SW 1271 (cell line): Measurements from ENCODE around the gene CD34.
"Not testable (repeated sequence)": the region's sequence is repeated elsewhere in the genome, so short reads cannot be mapped to it uniquely, and the experiment has no call there.

Experiments
- DNase-seq, 2 experiments: peaks; one replicate each; lab custom pipeline; 2025; lab: John Stamatoyannopoulos, UW

The CD34 gene, protein sequence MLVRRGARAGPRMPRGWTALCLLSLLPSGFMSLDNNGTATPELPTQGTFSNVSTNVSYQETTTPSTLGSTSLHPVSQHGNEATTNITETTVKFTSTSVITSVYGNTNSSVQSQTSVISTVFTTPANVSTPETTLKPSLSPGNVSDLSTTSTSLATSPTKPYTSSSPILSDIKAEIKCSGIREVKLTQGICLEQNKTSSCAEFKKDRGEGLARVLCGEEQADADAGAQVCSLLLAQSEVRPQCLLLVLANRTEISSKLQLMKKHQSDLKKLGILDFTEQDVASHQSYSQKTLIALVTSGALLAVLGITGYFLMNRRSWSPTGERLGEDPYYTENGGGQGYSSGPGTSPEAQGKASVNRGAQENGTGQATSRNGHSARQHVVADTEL

DNA sequence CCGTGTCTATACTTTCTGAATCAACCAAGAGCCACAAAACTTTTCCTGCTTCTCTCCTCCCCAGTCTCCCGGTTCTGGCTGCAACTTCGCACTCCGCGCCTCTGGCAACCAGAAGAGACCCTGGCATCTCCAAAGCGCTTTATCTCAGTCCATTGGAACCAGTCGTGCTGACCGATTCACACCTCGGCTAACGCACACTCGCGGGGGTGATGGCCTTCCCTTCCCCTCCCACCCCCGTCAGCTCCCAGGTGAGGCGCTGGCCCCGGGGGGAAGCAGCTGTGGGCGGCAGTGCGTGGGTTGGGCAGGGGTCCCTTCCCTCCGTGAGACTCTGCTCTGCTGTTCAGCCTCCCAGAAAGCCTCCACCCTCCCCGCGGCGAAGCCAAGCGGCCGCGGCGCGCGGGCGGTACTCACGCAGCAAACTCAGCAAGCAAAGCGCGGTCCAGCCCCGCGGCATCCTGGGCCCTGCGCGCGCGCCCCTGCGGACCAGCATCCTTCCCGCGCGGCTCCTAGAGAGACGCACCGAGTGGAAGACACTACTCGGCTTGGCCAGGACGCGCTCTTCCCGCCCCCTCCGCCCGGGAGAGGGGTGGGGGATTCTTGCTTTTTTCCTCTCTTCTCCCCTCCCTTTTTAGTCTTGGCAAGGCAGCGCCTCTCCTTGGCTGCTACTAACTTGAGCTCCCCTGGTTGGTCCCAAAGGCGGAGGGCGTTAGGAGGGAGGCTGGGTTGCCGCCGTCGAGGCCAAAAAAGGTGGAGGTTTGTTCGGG lies at the start of gene CD34:
Gene CD34, minus strand, starts transcription at position 535 of the 764 bp plus-strand sequence. Its CDS starts 45 bp downstream, at position 490.
- DNase-seq: no peak

DNA sequence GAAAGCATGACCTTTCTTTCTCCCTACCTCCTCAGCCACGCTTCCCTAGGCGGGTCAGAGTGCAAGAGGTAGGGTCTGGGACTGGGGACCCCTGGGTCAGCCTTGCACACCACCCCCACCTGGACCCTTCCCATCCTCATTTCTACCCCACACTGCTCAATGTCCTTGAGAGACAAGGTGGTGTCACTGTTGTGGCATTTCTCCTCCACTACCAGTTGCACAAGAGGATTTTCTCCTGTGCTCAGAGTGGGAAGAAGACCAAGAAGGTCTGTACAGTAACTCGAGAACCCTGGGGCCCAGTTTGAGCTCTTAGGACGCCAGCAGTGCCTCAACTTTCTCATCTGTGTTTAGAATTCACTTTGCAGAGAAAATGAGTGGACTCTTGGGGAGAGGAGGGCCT lies 49.4 kb upstream of the CD34 start:
- DNase-seq: no peak

DNA sequence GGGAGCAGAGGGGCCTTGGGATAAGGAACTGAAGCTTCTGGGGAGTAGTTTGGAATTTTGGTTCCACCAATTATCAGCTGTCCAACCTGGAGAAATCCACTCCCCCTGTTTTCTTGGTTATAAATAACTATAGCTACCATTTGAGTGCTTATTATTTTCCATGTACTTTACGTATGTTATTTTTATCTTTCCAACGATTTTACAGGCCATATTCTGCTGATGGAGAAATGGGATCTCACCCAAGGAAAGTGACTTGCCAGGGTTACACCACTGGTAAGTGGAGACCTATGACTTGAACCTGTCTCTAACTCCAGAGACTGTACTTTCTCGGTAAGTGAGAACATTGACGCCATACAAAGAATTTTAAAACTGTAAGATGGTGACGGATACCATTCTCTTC lies 49.0 kb upstream of the CD34 start:
- DNase-seq: no peak

DNA sequence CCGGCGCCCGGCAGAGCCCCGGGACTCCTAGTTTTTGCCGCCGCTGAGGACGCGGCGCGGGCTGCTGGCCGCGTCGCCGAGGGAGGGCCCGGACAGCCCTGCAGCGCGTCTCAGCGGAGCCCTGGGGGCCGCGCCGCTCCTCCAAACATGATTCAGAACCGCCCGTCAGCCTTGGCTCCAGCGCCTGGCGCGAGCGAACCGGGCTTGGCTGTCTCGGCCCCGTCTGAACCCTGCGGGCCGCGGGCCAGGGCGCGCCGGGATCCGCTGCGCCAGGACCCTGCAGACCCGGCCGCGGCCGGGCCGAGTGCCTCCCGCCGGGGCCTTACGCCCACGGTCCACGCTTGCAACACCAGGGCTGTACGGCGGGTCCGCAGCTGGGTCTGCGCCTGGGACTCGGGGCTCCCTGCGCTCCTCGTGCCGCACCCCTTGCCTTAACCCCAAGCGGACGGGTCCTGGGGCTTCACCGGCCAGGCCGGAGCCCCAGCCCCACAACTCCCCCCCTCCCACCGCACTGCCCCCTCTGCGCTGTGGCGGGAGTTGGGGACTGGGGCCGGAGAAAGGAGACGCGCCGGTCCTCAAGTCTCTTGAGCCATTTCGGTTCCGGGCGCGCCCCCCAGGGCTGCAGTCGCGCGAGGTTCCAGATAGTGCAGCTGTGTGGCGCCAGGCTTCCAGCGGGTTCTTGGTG lies 48.4 kb upstream of the CD34 start:
- DNase-seq: no peak

DNA sequence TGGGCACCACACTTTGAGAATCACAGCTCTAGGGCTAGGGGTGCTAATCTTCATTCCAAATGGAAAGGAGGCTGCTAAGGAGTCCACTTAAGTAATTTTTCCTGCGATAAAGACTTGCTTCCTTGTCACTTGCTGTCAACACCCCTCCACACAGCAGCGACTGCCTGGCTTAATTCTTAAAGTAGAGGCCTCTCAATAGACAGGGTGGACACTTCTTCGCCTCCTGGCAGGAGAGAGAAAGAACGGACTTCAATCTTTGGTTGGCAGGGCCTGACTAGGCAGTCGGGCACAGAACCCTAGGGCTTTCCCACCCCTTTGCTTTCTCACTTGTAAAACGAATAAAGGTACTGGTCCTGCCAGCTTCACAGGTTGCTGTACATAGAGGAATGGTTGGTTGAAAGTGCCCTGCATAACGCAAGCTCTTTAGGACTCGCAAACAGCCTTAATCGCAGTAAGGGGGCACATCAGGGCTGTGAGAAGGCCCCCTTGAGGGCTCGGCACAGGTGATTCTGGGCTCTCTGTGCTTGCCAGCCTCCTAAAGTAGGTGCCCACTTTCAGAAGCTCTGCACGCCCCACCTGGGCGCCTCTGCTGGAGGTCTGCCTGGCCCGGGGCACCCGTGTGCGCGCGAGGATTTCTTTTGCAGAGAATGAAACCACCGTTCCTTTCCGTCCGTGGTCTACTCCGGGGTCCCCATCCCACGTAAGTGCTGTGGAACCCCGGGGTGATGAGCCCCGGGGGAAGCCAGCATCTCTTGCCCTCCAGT lies 47.6 kb upstream of the CD34 start:
- DNase-seq: no peak

DNA sequence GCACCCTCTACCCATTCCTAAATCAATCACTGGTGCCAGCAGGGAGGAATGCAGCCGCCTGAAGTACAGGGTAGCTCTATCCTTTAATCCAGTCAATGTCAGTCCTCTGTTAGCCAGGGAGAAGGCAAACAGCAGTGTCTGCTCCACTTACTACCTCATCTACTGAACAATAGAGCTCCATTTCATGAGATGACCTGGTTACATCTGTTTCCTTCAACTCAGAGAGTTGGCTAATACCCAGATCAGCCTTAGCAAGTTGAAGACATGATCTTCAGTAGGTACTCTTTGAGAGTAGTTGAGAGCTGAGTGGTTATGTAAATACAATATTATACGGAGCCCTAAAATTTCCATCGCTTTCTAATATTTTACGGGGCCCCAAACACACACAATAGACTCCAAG lies 46.1 kb upstream of the CD34 start:
- no peak for DNase-seq

DNA sequence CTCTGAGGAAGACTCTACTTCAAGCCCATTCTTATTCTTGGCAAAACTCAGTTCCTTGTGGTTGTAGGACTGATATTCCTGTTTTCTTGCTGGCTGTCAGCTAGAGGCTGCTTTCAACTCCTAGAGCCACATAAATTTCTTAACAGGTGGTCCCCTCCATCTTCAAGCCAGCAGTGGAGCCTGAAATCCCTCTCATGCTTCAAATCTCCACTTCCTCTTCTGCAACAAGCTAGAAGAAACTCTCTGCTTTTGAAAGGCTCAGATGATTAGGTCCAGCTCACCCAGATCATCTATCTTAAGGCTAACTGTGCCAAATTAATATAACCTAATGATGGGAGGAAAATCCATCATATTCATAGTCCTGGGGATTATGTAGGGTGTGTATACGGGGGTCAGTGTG lies 43.2 kb upstream of the CD34 start:
- no peak for DNase-seq

DNA sequence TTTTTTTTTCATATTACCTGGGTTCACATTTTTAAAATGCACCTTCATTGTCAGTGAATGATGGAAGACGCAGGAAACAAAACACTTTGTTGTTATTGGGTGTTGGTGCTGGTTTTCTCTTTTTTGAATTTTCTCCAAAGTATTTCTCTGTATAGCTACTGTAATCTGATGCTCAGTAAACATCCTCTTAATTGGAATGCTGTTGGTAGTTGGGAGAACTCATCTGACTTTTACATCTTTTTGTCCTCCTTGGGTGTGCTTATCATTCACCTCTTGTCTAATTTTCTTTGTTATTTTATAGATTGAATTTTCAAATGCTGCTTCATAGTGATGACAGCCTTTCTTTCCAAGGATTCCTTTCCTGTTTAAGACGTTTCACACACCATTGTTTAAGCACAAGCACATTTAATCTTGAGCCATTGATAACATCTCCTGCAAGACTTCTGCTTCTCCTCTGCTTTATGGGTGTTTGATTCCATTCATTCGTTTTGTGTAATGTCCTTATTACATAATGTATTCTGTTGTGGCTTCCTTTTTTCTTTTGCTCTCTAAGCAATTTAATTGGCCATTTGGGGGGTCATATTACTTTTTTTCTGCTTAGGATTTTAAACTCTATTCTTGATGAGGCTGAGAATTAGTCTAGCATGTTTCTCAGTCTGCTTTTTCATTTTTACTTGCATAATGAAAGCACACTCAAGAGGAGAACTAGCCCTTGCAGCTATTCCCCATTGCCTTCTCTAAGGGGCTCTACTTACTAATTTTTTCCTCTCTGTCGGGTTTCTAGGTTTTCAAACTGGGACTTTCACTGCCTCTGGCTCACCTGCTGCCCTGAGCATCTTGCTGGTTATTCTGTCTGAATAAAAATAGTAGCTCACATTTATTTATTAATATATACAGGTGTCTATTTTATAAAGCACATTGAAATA lies 42.0 kb upstream of the CD34 start:
- DNase-seq: no peak

DNA sequence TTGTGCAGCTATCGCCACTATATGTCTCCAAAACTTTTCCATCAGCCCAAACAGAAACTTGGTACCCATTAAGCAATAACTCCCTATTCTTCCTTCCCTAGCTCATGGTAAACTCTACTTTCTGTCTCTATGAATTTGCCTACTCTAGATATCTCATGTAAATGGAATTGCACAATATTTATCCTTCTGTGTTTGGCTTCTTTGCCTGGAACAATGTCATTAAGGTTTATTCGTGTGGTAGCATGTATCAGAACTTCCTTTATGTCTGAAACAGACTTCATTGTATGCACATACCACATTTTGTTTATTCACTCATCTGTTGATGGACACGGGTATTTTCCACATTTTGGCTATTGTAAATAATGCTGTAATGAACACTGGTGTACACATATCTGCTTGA lies 40.7 kb upstream of the CD34 start:
- DNase-seq: no peak

DNA sequence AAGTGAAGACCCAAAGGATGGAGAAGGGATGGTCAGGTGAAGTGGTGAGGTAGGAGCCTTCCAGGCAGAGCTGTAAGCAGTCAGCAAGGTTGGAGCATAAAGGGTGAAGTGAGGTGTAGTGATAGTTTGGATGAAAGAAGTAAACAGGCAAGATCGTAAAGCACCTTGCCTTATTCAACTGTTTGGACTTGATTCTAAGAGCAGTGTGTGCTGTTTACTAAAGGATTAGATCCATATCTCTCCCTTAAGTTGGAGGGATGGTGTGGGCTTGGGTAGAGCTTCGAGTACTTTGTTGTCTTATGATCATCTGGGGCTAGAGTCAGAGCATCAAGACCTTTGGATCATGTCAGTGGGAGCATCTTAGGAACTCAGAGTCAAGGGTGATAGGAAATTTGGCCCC lies 39.8 kb upstream of the CD34 start:
- no peak for DNase-seq

DNA sequence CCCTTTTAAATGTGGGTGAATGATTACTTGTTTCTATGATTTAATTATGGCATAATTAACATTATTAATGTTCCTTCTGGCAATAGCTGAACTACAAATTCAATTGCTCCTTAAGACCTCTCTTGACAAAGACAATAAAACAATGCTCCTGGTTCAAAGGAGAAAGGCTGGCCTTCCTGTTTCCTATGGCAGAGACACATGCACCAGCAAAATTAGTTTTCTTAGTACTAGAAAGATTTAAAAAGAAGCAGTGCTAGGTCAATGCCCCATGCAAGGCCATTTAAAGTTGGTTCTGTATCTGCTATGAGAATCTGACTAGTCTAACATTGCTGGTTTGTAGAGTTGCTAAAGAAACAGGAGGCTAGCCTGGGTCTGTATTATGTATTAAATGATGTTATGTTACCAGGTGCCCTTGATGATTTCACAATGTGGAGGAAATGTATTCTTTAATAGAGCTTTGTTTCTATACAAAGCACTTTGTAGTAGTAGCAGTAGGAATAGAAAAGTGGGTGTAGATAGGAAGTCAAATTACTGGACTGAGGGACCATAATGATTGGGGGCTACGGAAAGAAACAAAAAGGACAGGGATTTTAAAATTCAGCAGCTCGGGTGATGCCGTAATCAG lies 38.8 kb upstream of the CD34 start:
- DNase-seq: no peak

DNA sequence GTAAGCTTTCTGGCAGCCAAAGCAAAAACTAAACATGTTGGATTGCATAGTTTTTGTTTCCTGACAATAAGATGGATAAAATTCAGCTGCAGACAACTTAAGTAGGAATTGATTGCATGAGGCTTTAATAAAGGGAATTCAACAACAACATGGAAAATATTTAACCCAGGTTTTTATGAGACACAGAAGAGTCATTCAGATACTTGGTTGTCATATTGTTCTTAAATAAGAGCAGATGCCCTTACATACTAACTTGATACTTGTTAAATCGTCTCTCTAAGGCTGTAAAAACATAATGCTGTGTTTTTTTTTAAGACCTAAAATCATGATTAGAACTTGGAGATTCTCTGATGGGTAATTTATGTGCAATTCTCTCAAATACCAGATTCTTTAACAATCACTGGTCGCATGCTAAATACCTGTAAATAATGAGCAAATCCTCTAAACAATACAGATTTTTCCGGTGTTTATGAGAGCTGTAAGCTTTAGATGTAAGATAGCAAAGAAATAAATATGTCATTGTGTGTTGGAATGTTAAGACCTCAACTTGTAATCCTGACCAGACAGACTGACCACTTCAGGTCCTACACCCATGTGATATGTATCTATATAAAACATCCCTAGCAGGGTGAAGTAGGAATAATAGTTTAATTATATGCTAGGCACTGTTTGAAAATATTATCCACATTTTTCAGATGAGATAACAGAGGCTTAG lies 37.8 kb upstream of the CD34 start:
- DNase-seq: no peak

DNA sequence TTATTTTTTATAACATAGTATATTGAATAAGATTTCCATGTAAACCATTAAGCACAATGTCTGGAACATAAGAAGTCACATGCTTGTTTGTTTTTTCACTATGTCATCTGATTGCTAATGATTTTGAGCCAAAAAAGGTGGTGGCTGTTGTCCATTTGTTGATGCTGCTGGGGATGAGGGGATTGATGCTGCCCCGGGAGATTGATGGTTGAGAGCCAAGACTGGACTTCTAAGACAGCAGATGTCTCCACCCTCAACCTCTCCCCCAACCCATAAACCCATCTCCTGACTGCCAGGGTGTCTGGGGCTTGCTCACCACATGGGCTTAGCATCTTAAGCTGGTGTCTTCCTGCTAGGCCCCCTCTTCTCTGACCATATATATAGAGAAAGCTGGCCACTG lies 35.8 kb upstream of the CD34 start:
- no peak for DNase-seq

DNA sequence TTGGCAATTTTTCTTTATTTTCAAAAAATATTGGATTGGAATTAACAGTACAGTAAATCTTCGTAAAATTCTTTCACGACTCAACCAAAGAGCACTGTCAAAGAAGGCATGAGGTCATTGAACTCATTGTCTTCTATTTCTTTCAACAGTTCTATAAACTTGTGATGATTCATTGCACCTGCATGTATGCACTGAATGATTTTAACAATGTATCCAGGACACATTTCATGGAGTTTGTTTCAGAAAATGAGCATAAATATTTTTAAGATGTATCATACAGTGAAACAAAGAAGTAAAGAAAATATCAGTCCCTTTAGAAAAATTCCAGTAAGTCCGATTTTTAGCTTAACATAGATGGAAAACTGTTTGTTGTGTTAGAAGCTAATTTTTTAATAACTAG lies 33.6 kb upstream of the CD34 start:
- no peak for DNase-seq

DNA sequence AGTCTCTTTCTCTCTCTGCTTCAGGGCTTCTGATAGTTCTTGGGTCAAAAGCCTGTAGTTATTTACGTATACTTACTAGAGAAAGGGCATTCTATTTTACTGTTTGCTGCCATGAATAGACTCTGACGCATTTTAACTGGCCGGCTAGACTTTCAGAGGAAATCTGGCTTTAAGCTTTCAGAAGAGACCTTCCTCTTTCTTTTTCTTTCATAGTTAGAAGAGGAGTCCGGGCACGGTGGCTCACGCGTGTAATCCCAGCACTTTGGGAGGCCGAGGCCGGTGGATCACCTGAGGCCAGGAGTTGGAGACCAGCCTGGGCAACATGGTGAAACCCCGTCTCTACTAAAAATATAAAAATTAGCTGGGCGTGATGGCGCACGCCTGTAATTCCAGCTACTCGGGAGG lies 31.4 kb upstream of the CD34 start:
- DNase-seq: not testable (repeated sequence)

DNA sequence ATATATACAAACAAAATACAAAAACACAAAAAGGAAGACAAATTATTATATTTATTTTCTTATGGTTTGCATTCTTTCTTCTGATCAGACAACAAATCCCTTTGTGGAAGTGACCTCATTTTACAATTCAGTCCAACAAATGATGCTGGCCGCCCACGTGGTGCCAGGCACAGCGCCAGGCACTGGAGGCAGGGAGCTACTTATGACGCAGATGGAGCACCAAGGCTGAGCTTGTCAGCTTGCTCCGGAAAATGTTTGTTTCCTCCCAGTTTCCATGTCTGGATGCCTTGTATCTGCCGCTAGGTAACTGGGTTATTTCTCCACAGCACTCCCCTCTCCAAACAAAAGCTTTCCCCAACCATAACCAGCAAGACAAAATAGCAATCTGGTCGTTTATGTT lies 30.7 kb upstream of the CD34 start:
- no peak for DNase-seq

DNA sequence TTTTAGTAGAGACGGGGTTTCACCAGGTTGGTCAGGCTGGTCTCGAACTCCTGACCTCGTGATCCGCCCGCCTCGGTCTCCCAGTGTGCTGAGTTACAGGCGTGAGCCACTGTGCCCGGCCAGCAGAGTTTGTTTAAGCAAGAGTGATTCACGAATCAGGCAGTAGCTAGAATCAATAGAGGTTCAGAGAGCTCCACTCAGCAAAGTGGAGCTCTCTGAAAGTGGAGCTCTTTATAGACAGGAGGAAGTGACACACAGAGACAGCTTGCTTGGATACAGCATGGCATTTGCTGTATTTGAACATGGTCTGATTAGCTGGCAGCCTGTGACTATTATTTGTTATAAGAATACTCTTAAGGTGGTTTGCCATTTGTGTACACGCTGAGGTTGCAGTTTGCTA lies 27.1 kb upstream of the CD34 start:
- no peak for DNase-seq

DNA sequence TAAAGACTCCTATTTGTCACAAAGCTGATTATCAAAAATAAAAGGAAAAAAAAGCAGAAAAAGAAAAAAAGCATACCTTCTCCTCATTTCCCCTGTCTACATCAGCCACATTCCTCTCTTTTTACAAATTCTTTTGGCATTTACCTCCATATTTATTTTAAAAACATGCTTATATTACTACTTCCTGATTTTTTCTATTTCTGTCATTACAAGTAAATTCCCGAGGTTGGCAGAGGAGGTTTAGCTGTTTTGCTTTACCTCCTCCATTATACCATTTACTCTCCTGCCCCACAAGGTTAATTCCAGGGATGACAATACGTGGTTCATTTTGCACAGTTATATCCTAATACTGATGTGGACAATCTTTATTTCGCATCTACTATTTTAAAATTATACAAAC lies 26.3 kb upstream of the CD34 start:
- DNase-seq: no peak

DNA sequence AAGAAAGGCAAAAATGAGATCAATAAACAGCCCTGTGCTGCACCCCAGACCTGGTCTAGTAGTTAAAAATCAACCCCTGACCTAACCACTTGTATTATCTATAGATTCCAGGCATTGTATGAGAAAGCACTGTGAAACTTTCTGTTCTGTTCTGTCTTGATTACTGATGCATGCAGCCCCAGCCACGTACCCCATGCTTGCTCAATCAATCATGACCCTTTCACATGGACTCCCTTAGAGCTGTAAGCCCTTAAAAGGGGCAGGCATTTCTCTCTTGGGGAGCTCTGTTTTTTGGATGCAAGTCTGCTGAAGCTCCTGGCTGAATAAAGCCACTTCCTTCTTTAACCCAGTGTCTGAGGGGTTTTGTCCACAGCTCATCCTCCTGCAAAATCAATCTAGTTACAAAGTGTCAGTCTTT lies 24.2 kb upstream of the CD34 start:
- no peak for DNase-seq

DNA sequence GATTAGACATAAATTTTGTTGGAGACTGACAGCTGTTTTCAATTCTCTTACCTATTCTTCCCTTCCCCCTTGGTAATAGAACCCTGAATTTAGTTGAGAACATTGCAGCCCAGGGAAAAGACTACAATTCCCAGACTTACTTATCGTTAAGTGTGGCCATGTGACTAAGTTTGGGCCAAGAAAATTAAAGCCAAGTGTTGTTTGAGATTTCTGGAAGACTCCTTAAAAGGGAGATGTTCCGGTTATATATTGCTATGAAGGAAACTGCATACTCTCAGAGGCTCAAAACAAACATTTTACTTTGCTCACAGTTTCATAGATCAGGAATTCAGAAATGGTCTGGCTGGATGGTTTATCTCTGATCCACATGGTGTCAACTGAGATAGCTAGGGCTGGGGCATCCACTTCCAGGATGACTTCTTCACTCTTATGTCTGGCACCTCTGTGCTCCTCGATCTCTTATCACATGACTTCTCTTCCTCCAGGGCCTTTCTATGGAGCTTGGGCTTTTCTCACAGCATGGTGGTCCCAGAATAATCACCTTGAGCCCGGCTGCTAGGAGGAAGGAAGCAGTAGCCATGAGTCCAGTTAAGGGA lies 22.4 kb upstream of the CD34 start:
- DNase-seq: no peak
